ENCODE measurements around the gene CTLA4. TPM values are rescaled to one million over a fixed set of nuclear protein-coding genes. Genes with fewer than 3 reads are reported as not detected.

Gene CTLA4
- total and polyA plus RNA-seq, 10 of the 15 experiments (the other 5 are each of a cell fraction or from before 2014, with no cell fraction given): not detected

- no peak overlapping the region for H3K4me2 ChIP-seq (ENCODE audit: control insufficient read depth, insufficient read depth)
- no peaks in the 10 kb centered on the region for H3K4me1 ChIP-seq (ENCODE audit: control insufficient read depth, insufficient read depth, low read length)
- ATAC-seq (no peak), FAIRE-seq (no peak), DNase-seq (ENCODE audit: low read depth, low spot score) (no peak)
- no peak overlapping the region for H3K27ac ChIP-seq (ENCODE audit: control insufficient read depth, insufficient read depth)
- in situ Hi-C loops (cut with MboI) (no loop called here), intact Hi-C loops (cut with micrococcal nuclease; ENCODE audit: unreplicated experiment) (no loop called here)
- no peaks in the 10 kb centered on the region; a peak in 1 of 4 replicates for H3K27me3 ChIP-seq (replicated peaks in 1 of 2; ENCODE audit: control insufficient read depth in 2 of 2, insufficient read depth in 2 of 2, low read length in 1 of 2)
- H3K9ac ChIP-seq (ENCODE audit: control insufficient read depth, insufficient read depth, low read length): no peak overlapping the region
- no peaks in the 10 kb centered on the region for H3K9me3 ChIP-seq (replicated peaks; ENCODE audit: control insufficient read depth, insufficient read depth, low read length)
- no peak overlapping the region for H3K4me3 ChIP-seq
- 0 out of 2 replicates have a peak, but pooled peaks cover 3% of the 10 kb centered on the region for H4K20me1 ChIP-seq (ENCODE audit: control insufficient read depth, insufficient read depth)
- RAD21 ChIA-PET (ENCODE audit: unreplicated experiment): no interaction called here
- SMC1A ChIA-PET (ENCODE audit: uncharacterized antibody, unreplicated experiment): no interaction called here
- POLR2A ChIA-PET: no interaction called here
- CTCF ChIA-PET: no interaction called here
- H3K36me3 ChIP-seq (ENCODE audit: control insufficient read depth in 2 of 2, insufficient read depth in 2 of 2, low read length in 1 of 2): no peaks in the 10 kb centered on the region
- no TSS peak for BruUV-seq (replicated peaks)
- no peak overlapping the region for H2AFZ ChIP-seq (ENCODE audit: control insufficient read depth, low read depth, low read length)
- H3K79me2 ChIP-seq (ENCODE audit: control insufficient read depth, insufficient read depth, low read length): no peaks in the 10 kb centered on the region
- TF ChIP-seq BCL11A (IDR thresholded peaks at IDR 0.05; ENCODE audit: low read depth, low read length) (no peak), HDGF (IDR thresholded peaks at IDR 0.05) (no peak), TBL1XR1 (IDR thresholded peaks at IDR 0.05; ENCODE audit: low read depth, low read length) (no peak), CREB1 (IDR thresholded peaks at IDR 0.05; ENCODE audit: low read depth) (no peak), ZZZ3 (IDR thresholded peaks at IDR 0.05; ENCODE audit: control insufficient read depth, insufficient read length, low read depth) (no peak), ZBTB33 (IDR thresholded peaks at IDR 0.05) (no peak), NR2C1 (IDR thresholded peaks at IDR 0.05) (no peak), NFXL1 (IDR thresholded peaks at IDR 0.05; ENCODE audit: borderline replicate concordance) (no peak), ZNF687 (IDR thresholded peaks at IDR 0.05) (no peak), IRF5 (IDR thresholded peaks at IDR 0.05; ENCODE audit: borderline replicate concordance) (no peak), SIX5 (IDR thresholded peaks at IDR 0.05; ENCODE audit: low read depth, low read length, severe bottlenecking) (no peak), CHD1 (IDR thresholded peaks at IDR 0.05; ENCODE audit: low read depth, low read length) (no peak), WRNIP1 (IDR thresholded peaks at IDR 0.05; ENCODE audit: borderline replicate concordance, low read depth, low read length) (no peak), NFYB (IDR thresholded peaks at IDR 0.05; ENCODE audit: insufficient read depth, low read depth, low read length) (no peak), MAX (IDR thresholded peaks at IDR 0.05; ENCODE audit: low read depth, low read length) (no peak), IKZF1 (conservative IDR thresholded peaks at IDR 0.05) (no peak), GABPA (IDR thresholded peaks at IDR 0.05; ENCODE audit: low read depth) (no peak)
- 0% methylated on average over 1 of the region's 1 CpG for WGBS (ENCODE audit: insufficient coverage, insufficient replicate concordance, low lambda C conversion rate, missing lambda C conversion rate)
Measured at GRCh38 chr2:203894262-203894661, 26.7 kb downstream of the CTLA4 start.
